COLO668 (cell line): Measurements from ENCODE around the gene RDH13.

ENCODE experiments used
- DNase-seq: peaks from one replicate; lab custom pipeline; 2025; ENCODE audit not compliant: unreplicated experiment; lab: John Stamatoyannopoulos, UW

RDH13 gene

GRCh38 chr19:55091955-55092354 lies 29.0 kb upstream of the RDH13 start:
- DNase-seq = no peak

- DNase-seq = peak; percentile 7
Measured at GRCh38 chr19:55091126-55091910, 28.4 kb upstream of the RDH13 start.

GRCh38 chr19:55090564-55090963 lies 27.6 kb upstream of the RDH13 start:
- no peak for DNase-seq

GRCh38 chr19:55089342-55089944 lies 26.5 kb upstream of the RDH13 start:
- no peak for DNase-seq

GRCh38 chr19:55088543-55089341 lies 25.8 kb upstream of the RDH13 start:
- DNase-seq = peak; percentile 76

- DNase-seq = no peak
Measured at GRCh38 chr19:55088021-55088451, 25.1 kb upstream of the RDH13 start.

GRCh38 chr19:55087542-55087901 lies 24.6 kb upstream of the RDH13 start:
- no peak for DNase-seq

- peak; percentile 57 for DNase-seq
Measured at GRCh38 chr19:55086730-55087541, 24.0 kb upstream of the RDH13 start.

GRCh38 chr19:55085923-55086715 lies 23.2 kb upstream of the RDH13 start:
- no peak for DNase-seq

- DNase-seq = no peak
Measured at GRCh38 chr19:55084416-55084815, 21.5 kb upstream of the RDH13 start.

- no peak for DNase-seq
Measured at GRCh38 chr19:55083004-55083850, 20.3 kb upstream of the RDH13 start.

GRCh38 chr19:55082020-55082851 lies 19.3 kb upstream of the RDH13 start:
- DNase-seq = peak; percentile 12

GRCh38 chr19:55081770-55082019 lies 18.7 kb upstream of the RDH13 start:
- no peak for DNase-seq

- DNase-seq = peak; percentile 80
Measured at GRCh38 chr19:55080968-55081769, 18.2 kb upstream of the RDH13 start.

GRCh38 chr19:55080121-55080967 lies 17.4 kb upstream of the RDH13 start:
- peak; percentile 93 for DNase-seq

- no peak for DNase-seq
Measured at GRCh38 chr19:55079400-55080038, 16.6 kb upstream of the RDH13 start.

- DNase-seq = no peak
Measured at GRCh38 chr19:55078996-55079395, 16.0 kb upstream of the RDH13 start.
